Stimulated activated CD4-positive, alpha-beta T cell treated with anti-CD3 and anti-CD28 coated beads, Interleukin-1b, Interleukin-23, amount 100 ng/mL, for 4 hours (primary cell): ENCODE results near the gene LRRC45.
"Not testable (repeated sequence)": the region's sequence is repeated elsewhere in the genome, so short reads cannot be mapped to it uniquely, and the experiment has no call there.

Experiments used
- DNase-seq, 2 donors: peaks; one replicate each; pipeline ENCODE4 v3.0.0-alpha.2; 2020; ENCODE audit warnings: low read depth in 2 of 2

LRRC45 gene

DNA sequence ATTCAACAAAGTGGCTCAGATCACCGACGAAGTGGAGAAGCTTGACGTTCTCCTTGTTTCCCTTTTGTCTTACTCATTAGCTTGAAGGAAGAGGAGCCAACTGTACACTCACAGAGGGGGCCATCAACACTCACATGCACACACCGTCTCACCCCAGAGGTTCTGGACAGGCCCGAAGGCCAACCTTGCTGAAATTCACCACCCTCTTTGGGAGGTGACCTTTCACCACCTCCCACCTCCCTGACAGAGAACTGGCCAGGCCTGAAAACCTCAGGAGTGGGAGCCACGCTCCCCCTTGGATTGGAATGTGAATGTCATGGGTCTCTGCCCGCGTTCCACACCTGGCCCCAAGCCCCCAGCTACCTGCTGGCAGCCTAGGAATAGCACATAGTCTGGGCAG is 12.4 kb downstream of the LRRC45 start:
- DNase-seq = no peak

DNA sequence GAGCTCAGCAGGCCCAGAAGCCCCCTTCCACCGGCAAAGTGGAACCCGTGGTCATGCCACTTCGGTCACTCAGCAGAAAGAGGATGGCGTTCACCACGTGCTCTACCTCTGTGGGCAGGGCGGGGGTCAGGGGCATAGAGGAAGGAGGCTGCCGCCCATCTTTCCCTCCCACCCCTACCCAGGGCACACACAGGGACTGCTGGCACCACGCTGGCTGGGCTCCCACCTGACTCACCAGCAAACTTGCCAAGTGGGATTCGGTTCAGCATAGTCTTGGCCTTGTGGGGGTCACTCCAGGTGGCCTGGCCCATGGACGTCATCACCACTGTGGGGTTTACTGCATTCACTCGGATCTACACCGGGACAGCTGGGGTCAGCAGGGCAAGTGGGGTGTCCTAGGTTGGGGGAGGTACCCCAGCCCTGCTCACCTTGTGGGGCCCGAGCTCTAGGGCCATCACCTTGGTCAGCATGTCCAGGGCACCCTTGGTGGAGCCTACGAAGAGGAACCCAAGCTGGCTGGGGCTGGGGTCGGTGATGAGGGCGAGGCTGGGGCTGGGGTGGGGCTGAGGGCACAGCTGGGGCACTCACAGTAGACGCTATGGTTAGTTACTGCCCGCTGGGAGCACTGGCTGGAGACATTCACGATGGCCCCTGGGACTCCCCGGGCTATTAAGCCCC is 13.0 kb downstream of the LRRC45 start:
- DNase-seq = no peak

DNA sequence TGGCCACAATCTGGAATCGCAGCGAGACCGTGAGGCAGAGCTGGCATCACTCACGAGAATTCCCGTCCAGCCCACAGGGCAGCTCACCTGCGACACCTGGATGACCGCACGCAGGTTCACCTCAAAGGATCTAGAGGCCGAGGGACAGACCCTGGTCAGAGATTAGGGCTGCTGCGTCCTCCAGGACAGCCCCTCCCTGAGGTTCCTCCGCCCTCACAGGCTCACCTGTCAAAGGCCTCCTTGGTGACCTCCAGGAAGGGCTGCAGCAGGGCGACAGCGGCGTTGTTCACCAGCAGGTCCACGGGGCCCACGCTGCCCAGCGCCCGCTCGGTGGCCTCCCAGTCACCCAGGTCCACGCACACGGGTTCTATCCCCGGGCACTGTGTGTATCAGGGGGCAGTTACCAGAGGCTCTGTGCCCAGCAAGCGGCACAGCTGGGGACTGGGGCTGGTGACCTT is 13.6 kb downstream of the LRRC45 start:
- DNase-seq = no peak

DNA sequence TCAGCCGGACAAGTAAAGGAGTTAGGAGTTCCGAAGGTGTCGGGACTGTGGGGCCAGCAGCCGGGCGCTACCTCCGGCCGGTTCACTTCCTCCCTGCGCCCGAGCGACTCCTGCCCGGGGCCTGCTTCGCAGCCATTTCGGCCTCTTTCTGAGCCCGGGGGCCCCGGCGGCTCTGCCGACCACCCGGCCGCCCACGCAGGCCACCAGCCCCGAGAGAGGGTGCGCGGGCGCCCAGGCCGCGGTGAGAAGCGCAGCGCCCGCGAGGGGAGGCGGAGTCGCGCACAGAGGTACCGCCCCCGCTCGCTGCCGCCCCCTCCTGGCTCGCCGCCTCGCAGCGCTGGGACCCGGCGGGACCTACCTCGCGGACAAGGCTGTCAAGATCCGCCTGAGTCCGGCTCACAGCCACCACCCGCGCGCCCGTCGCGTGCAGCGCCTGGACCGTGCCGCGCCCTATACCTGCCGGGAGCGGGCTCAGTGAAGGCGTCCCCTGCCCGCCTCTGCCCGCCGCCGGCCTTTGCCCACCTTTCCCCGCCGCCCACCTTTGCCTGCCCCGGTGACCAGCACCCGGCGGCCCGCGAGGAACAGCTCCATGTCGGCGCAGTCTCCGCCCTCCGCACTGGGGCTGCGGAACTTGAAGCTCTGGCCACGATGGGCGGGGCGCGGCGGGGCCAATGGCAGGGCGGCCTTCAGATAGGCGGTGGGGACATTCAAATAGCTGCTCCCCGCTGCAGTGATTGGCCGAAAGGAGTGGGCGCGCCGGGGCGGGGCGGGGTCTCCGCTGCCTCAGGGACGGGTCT is 14.2 kb downstream of the LRRC45 start, which contains the start of gene DCXR:
TSS of gene DCXR (minus strand) at position 606 of the 797 bp plus-strand sequence. CDS start at position 591, 15 bp downstream.
- peak; percentile 80 to 92 for DNase-seq

DNA sequence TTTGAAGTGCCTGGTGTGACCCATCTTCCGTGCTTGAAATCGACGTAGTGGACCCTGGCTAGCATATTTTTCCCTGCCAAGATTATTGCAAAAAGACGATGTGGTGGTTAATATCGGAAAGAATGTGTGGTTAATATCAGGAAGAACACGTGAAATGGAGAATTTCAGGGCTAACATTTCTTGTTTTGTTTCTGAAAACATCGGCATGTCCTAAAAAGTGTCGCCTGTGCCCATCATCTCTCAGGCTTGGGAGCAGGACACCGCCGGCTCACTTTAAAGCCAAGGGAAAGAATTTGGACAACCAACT is 14.7 kb downstream of the LRRC45 start:
- no peak for DNase-seq

DNA sequence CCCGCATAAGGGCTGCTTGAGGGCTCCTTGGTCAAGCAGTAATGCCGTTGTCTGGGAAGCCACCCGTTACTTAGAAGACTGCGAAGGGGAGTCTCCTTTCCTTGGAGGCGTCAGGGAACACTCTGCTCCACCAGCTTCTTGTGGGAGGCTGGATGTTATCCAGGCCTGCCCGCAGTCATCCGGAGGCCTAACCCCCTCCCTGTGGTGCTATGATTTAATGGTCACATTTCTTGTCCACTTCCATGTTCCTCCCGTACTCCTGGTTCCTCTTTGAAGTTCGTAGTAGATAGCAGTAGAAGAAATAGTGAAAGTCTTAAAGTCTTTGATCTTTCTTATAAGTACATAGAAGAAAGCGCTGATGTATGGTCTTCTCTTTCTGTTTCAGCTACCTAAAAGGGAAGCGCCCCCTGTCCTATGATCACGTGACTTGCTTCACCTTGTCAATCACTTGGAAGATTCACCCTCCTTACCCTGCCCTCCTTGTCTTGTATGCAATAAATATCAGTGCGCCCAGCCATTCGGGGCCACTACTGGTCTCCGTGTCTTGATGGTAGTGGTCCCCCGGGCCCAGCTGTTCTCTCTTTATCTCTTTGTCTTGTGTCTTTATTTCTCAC is 15.8 kb downstream of the LRRC45 start:
- not testable (repeated sequence) for DNase-seq

DNA sequence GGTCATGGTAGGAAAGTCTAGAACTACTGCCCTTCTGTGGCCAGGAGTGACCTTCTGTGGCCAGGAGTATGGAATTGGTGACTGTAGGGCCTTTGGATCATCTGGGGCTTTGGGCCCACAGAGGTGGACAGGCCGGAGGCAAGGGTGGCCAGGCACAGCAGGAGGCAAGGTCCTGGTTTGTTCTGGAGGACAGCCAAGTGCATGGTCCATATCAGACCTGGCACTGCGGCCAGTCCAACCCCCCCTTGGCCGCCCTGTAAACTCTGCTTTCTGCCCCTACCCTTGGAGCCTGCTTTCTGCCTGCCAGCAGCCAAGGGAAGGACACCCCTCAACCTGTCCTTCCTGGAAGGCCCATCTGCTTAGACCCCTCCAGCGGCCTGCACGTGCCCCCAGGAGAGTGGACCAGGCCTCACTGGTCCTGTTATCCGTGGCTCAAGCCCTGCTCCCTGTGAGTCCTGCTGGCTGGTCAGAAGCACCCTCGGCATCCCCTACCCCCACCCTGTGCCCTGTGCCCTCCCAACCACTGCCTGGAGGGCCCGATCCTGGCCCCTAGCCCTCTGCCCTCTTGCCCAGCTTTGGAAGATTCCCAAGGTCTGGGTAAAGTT is 16.7 kb downstream of the LRRC45 start:
- DNase-seq = no peak

DNA sequence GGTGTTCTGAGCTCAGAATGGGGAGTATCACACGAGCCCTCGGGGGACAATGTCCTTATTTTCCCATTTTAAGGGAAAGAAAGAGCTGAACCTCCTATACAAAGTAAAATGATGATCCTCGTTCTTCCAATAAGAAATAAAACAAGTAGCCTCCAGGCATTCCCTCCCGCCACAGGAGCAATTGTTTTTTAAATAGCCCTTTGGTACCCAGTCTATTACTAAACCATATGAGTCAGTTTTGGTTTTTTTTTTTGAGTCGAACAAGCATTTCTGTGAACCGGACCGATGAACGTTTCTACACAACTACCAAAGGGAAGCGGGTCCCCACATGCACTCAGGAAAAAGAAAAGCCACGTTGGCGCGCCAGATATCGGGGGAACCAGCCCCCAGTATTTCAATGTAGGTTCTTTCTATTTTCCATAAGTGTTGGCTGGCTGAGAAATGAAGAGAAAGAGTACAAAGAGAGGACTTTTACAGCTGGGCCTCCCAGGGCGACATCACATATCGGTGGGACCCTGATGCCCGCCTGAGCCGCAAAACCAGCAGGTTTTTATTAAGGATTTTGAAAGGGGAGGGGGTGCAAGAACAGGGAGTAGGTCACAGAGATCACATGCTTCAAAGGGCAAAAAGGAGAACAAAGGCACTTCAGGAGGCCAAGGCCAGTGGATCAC is 18.2 kb downstream of the LRRC45 start:
- DNase-seq = no peak

DNA sequence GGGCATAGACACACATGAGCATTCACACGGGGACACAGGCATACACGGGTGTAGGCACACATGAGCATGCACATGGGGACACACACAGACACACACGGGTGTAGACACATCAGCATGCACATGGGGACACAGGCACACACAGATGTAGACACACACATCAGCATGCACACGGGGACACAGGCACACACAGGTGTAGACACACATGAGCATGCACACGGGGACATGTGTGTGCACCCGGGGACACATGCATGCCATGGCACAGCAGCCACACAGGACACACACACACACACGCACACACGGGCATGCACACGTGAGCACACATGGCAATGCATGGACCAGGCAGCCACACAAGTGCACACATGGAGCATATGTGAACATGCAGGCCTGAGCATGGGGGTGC is 19.5 kb downstream of the LRRC45 start:
- DNase-seq = no peak

DNA sequence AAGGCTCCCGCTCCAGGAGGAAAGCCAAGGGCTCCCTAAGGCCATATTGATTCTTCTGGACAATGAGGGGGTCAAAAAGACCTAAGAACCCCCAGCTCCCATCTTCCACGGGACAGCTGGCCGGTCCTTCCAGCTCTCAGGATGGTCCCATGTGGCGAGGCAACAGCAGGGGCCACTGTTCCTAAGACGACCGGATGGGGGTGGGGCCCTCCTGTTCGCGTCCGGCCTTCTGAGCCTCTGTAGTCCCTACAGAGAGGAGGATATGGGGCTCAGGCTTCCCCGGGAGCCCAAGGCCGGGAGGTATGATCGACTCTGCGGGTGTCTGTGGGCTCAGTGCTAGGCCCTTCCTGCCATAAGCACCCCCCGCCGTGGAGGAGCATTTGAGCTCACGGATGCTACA is 20.4 kb downstream of the LRRC45 start:
- DNase-seq = no peak

DNA sequence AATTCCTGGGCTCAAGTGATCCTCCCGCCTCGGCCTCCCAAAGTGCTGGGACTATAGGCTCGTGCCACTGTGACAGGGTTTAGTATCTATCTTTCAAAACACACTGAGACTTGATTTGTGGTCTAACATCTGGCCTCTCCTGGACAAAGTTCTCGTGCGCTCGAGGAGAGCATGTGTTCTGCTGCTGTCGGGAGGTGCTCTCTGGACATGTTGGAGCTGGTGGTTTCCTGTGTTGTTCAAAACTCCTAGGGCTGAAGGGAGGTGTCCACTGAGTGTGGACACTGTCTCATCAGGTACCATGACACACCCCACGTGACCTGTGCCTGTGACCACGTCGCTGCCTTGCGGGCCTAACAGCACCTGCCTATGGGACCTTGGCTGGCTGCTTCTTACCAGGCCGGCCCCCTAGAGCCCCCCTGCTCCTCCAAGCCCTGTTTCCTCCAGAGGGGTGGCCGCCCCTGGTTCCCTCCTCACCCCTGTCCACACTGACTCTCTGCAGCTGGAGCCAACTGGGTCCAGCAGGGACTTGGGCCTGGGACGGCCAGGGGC is 22.9 kb downstream of the LRRC45 start:
- DNase-seq = no peak

DNA sequence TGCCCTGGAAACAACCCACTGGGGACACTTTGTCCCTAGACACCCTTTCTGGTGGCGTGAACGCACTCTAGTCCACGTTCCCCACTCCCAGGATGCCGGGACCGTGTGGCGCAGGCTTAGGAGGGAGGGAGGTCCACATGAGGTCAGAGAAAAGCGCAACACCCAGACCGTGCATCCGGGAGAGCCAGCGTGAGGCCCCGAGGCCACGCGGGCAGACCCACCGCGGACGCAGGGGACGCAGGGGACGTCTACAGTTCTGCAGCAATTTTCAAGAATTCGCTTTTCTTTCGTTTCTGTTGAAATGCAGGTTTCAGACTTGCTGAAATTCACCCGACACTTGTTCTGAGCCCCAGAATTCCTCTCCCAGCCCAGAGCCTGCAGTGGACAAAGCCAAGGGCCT is 23.8 kb downstream of the LRRC45 start:
- DNase-seq = no peak

DNA sequence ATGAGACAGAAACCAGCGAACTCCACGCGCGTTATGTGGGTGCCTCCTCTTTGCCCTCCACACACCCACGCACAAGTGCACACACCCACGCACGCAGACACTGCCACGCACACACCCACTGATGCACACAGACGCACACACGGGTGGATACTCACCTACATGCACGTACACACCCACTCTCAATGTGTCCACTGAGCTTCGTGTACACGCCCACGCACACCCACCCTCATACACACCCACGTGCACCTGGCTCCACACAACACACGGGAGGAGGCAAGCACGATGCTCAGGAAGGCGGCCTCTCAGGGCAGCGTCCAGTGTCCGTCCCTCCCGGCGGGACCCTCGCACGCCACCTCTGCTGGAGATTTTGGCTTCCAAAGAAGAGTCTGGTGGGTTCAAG is 24.3 kb downstream of the LRRC45 start:
- DNase-seq = no peak

DNA sequence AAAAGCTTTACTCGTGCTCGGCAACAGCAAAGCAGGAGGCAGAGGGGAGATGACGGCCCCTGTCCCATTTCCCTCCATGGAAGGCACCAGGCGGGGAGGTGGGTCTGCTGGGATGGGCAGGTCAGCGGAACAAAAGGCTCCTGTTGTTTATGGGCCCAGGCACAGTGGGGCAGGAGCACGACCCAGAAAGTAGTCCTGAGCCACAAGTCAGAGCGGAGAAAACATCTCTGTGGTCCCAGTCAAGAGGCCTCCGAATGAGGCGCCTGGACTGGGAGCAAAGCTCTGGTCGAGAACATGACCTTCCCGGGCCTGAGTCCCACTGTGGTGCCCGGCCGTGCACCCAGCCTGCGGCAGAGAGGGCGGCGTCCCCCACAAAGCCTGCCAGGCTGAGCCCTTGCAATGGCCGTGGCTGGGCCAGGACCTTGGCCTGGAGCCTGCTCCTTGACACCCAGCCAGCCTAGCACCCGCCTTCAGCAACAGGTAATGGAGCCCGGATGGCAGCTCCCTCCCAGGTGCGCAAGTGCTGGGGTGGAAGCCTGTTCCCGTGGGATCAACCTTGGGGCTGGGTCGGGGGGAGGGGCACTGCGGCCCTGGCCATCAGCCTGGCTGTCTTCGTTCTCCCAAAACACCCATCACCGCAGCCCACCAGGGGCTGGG is 24.9 kb downstream of the LRRC45 start:
- DNase-seq = no peak

DNA sequence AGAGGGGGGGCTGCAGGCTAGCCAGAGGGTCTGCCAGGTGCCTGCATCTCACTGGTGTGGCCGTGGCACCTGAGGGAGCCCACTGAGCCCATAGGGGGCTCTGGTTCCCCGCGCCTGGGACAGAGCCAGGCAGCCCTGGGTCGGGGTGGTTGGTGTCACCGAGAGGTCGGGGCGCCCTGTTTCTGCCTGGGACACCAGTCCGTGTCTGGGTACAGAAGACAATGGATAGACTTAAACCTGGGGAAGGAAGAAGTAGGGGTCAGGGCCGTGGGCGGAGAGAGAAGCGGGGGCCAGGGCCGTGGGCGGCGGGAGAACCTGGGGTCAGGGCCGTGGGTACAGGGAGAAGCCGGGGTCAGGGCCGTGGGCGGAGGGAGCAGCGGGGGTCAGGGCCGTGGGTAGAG is 25.5 kb downstream of the LRRC45 start:
- no peak for DNase-seq

DNA sequence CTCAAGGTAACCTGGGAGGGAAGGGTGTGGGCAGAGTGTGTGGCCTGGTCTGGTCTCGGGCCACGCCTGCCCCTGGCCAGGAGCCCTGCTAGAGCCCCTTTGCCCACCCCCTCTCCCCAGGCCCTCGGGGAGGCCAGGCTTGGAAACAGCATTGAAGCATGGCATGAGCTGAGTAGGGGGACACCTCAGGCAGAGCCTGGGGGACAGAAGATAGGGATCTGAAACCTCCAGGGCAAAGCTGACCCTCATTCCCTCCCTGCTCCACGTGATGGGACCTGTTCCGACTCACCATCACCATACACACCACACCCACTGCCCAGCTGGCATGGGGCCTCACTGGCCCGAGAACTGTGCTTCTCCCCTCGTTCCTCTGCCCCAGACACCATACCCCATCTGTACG is 26.0 kb downstream of the LRRC45 start:
- no peak for DNase-seq

DNA sequence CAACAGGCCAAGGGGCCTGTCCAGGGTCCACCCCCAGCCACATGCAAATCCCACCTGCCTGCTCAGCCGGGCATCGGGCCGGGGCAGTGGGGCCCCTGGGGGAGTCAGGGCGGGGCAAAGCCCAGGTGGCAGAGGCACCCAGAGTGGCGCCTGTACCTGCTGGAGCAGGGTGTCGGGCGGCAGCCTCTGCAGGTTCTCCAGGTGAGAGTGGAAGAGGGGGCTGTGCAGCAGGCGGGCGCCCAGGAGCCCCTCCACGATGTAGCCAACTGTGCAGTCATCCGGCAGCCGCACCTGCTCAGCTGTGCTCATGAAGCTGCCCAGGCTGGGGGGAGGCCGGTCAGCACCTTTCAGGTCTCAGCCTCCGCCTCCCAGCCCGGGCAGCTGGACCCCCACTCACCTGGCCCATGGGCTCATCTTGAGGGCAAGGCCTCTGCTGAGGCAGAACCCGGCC is 26.4 kb downstream of the LRRC45 start:
- DNase-seq = no peak

DNA sequence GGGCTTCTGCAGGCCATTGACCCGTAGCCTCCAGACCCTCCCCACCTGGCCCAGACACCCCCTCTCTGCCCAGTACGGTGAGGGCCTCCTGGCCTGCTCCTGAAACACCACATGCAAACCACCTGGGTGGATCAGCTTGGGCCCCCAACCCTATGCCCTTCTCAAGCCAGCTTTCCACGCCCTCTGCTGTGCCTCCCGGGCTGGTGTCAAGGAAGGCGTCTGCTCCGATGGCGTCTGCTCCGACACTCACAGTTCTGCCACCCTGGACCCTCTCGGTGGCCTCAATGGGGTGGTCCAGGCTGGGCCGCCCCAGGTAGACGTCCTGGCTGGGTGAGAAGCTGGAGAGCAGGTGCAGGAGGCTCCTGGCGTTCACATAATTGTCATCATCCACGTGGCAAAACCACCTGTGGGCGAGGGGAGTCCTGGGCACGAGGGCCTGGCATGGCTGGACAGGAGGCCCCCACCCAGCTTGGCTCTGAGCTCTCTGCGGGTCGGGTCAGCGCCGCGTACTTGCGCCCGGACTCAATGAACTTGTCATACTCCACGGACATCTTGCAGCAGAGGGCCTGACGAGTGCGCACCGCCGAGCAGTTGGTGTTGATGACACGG is 27.2 kb downstream of the LRRC45 start:
- no peak for DNase-seq

DNA sequence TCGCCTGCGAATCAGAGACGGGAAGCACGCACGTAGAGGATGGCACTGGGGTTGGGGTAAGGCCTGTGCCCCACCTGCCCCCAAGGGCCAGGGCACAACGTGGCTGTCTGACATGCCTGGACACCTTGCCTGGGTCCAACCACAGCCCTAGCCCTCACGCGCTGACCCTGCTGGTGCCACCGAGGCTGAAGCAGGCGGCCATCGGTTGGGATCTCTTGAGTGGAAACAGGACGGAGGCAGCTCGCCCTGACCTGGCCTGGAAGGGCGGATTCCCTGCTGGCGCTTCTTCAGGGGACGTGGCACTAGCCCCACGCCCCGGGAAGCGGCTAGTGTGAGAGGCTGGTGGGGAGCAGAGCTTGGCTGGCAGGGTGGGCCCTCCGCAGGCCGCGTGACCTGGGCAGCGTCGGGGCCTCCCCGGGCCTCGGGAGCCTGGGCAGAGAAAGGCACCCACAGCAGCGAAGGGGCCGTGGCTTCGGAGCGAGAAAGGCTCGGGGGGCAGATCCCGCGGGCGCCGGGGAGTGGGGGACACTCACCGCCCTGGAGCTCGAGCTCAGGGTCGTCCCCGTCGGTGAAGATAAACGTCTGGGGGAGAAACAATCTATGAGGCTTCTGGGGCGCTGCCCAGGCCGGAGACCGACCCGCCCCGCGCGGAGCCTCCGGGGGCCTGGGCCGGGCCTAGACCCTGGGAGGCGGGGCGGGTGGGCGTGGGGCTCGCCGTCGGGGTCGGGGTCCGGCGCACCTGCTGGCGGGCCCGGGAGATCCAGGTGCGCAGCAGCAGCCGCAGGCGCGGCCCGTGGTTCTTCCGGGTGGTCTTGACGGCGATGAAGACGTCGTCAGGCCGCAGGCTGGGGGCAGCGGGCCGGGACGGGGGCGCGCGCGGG is 27.9 kb downstream of the LRRC45 start:
- DNase-seq = no peak
